ENCODE results near the gene TM4SF18. TPM values are rescaled to one million over a fixed set of nuclear protein-coding genes. Genes with fewer than 3 reads are reported as not detected.

The TM4SF18 gene
- total RNA-seq, 1 experiment from 2014 or later: 9.8 TPM

DNA sequence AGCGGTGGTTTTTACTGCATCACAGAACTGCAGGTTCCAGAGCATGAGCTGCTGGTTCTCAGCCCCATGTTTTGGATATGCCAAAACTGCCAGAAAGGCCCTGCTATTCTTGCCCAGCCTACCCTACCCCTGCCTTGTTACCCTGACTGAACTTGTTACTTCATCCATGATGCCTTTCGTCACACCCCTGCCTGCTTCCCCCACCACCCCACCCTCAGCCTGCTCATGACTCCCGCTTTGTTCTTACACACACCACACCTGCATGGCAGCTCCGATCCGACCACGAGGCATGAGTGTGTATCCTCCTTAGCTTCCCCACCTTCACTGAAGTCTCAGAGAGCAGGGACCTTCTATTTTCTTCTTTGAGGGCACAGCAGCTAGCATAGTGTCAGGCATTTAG lies 49.1 kb upstream of the TM4SF18 start:
- TF ChIP-seq CTCF (conservative IDR thresholded peaks at IDR 0.05): no peak
- no CpG with 5 or more reads among the region's 6 CpGs for WGBS (ENCODE audit: extremely low coverage, insufficient read length, low lambda C conversion rate)
- peaks cover 22 to 25% of the 10 kb centered on the region in 2 experiments for H3K9me3 Mint-ChIP-seq

More for the DNA sequence above, 49.1 kb upstream of the TM4SF18 start:
- no peak overlapping the region for H4K8ac ChIP-seq (replicated peaks; ENCODE audit: insufficient read length, low read depth, low read length)
- no peaks in the 10 kb centered on the region for H4K20me1 ChIP-seq (ENCODE audit: control insufficient read depth, insufficient read depth, insufficient read length)
- no peaks in the 10 kb centered on the region for H3K9me3 ChIP-seq (ENCODE audit: control insufficient read depth, low read depth, low read length)
- no peak overlapping the region for H2BK5ac ChIP-seq (ENCODE audit: insufficient read length, low read length)
- no peak overlapping the region for H3K4ac ChIP-seq (ENCODE audit: low read depth, low read length)
- H3K79me1 ChIP-seq (ENCODE audit: insufficient read depth, low read depth, low read length, poor library complexity, severe bottlenecking): no peaks in the 10 kb centered on the region
- no peaks in the 10 kb centered on the region for H3K79me2 ChIP-seq (ENCODE audit: insufficient read depth, low read length)
- H3K27me3 Mint-ChIP-seq (ENCODE audit: low read depth): no peaks in the 10 kb centered on the region; the same call in 1 of the 2 replicates
- H2BK12ac ChIP-seq (ENCODE audit: insufficient read length, low read depth, low read length): no peak overlapping the region
- no peak overlapping the region for H2BK15ac ChIP-seq (ENCODE audit: low read depth, low read length)
- H3K36me3 Mint-ChIP-seq (ENCODE audit: insufficient read depth in 1 of 3, low read depth in 3 of 3): peaks cover 8 to 23% (median 14%) of the 10 kb centered on the region in 3 experiments
- no peak overlapping the region for H3K4me2 ChIP-seq (ENCODE audit: insufficient read depth, insufficient read length, low read length)
- no peak overlapping the region for H3K56ac ChIP-seq (ENCODE audit: insufficient read length, low read depth, low read length)
- no peak overlapping the region for H4K91ac ChIP-seq (ENCODE audit: insufficient read length, low read depth, low read length)
- no peak overlapping the region for H3K9ac ChIP-seq (ENCODE audit: extremely low read depth, insufficient read length, low read length)
- no peak for DNase-seq
- H4K5ac ChIP-seq (ENCODE audit: insufficient read length, low read depth, low read length): no peak overlapping the region
- no peak overlapping the region for H2AFZ ChIP-seq (ENCODE audit: low read length)
- no peak overlapping the region for H3K14ac ChIP-seq (ENCODE audit: insufficient read depth, low read length)
- H3K4me3 Mint-ChIP-seq: no peak overlapping the region
- no peak overlapping the region for H2AK5ac ChIP-seq (ENCODE audit: insufficient read length, low read length)
- no peak overlapping the region for H3K18ac ChIP-seq (ENCODE audit: insufficient read length, low read depth, low read length)
- H3K4me1 Mint-ChIP-seq: peaks cover 9 to 16% of the 10 kb centered on the region in 2 experiments
- H3K4me1 ChIP-seq (ENCODE audit: insufficient read depth, low read length): no peaks in the 10 kb centered on the region
- H3K23ac ChIP-seq (ENCODE audit: insufficient read length, low read depth, low read length): no peak overlapping the region
- H3K27ac Mint-ChIP-seq: no peak overlapping the region
- no peak overlapping the region for H2BK120ac ChIP-seq (ENCODE audit: low read depth, low read length, poor library complexity, severe bottlenecking)
- H3K27me3 ChIP-seq (ENCODE audit: insufficient read depth, low read length): no peaks in the 10 kb centered on the region
- no peaks in the 10 kb centered on the region for H3K23me2 ChIP-seq (ENCODE audit: insufficient read length, low read depth, low read length, poor library complexity, severe bottlenecking)
- no peak overlapping the region for H3K27ac ChIP-seq (ENCODE audit: insufficient read length, low read depth, low read length)
- H2BK20ac ChIP-seq (ENCODE audit: low read depth, low read length, poor library complexity, severe bottlenecking): no peak overlapping the region
- H3T11ph ChIP-seq (ENCODE audit: low read length): no peak overlapping the region

Measured in H9 (cell line).